Stomach (tissue), 9 donors: Measurements from ENCODE around the gene DEGS1. TPM values are rescaled to one million over a fixed set of nuclear protein-coding genes. Genes with fewer than 3 reads are reported as not detected.
A peak's percentile ranks its signal among the peaks of the same experiment; 100 is the strongest.

Experiments
- DNase-seq, 2 donors: peaks; one replicate each; pipeline versions ENCODE4 v3.0.0 to v3.0.0-alpha.2; 2013 to 2019
- H3K27ac ChIP-seq, 5 donors: fragments of 200-600 bp in 4 of 5; sonication (generic) in 4 of 5; one replicate each; pipeline ENCODE4 v1.5.1; 2013 to 2019; ENCODE audit warnings: mild to moderate bottlenecking in 1 of 5, moderate library complexity in 1 of 5
- H3K27me3 ChIP-seq, 3 donors: fragments of 200-600 bp; sonication (generic); one replicate each; pipeline ENCODE4 v1.5.1; 2017 to 2019; ENCODE audit warnings: mixed run types in 1 of 3
- H3K36me3 ChIP-seq, 4 donors: fragments of 200-600 bp; sonication (generic); 1 replicate in 3 of 4; 2 replicates in 1 of 4; pipeline ENCODE4 v1.5.1; 2016 to 2019
- H3K4me1 ChIP-seq, 4 donors: fragments of 200-600 bp; sonication (generic); one replicate each; pipeline ENCODE4 v1.5.1; 2016 to 2019
- H3K4me3 ChIP-seq, 4 donors: fragments of 200-600 bp; sonication (generic) in 3 of 4; one replicate each; pipeline ENCODE4 v1.5.1; 2016 to 2019; ENCODE audit warnings: mild to moderate bottlenecking in 1 of 4
- H3K9me3 ChIP-seq, 4 donors: fragments of 200-600 bp; sonication (generic); one replicate each; pipeline ENCODE4 v1.5.1; 2016 to 2019
- EP300 ChIP-seq: sonication (generic); formaldehyde crosslinking; IDR thresholded peaks from one replicate; pipeline ENCODE4 v1.6.1; 2017; ENCODE audit warnings: antibody characterized with exemption
- POLR2A ChIP-seq, 4 donors: fragments of 450-650 bp; IDR thresholded peaks; one replicate each; pipeline ENCODE4 v1.6.1; 2016; ENCODE audit warnings: antibody characterized with exemption in 4 of 4, control low read depth in 2 of 4, mild to moderate bottlenecking in 1 of 4, moderate library complexity in 1 of 4
- POLR2AphosphoS5 ChIP-seq, 3 donors: sonication (generic); formaldehyde crosslinking; IDR thresholded peaks; one replicate each; pipeline ENCODE4 v1.6.1; 2016; ENCODE audit warnings: antibody characterized with exemption in 3 of 3
- WGBS, 5 donors: extraction: QIAGEN DNeasy Blood & Tissue Kit in 3 of 5; methylation state at CpG; one replicate each; pipeline versions ENCODE4 v1.1.5 to v1.1.7; 2013 to 2018; 5-methylcytosine and 5-hydroxymethylcytosine counted together
- intact Hi-C: fragments of 100-400 bp; cut with DNase I; formaldehyde crosslinking; loops from one replicate; pipeline ENCODE4 v1.15.1; 2023; ENCODE audit warnings: low total_unique reads
- polyA plus RNA-seq, 3 donors: library from polyadenylated mRNA; stranded (reverse); fragments of 200-250 nt; gene quantifications; one replicate each; pipeline ENCODE4 v1.2.3, GENCODE V29; 2013
- total RNA-seq, 5 donors: library from RNA; depleted of rRNA; stranded (reverse); fragments of >200 nt; gene quantifications; one replicate each; pipeline versions ENCODE4 v1.1.0 to v1.2.3, GENCODE V29; 2014 to 2016
- TF ChIP-seq, protein P1 (sequence below), 7 experiments: fragments of 450-650 bp in 4 of 7; fragments of 200-600 bp in 3 of 7; sonication (generic) in 3 of 7; IDR thresholded peaks; one replicate each; pipeline ENCODE4 v1.5.1; 2016 to 2019; ENCODE audit warnings: antibody characterized with exemption in 7 of 7, control low read depth in 2 of 7, mild to moderate bottlenecking in 1 of 7
- donor health status: healthy with polysubstance abuse.
- donor health status: Bipolar disorder and iron deficiency.
- donor health status: healthy.

Gene DEGS1
- total and polyA plus RNA-seq, 8 donors, result 6.4 to 109 (median 41.0) TPM

DNA sequence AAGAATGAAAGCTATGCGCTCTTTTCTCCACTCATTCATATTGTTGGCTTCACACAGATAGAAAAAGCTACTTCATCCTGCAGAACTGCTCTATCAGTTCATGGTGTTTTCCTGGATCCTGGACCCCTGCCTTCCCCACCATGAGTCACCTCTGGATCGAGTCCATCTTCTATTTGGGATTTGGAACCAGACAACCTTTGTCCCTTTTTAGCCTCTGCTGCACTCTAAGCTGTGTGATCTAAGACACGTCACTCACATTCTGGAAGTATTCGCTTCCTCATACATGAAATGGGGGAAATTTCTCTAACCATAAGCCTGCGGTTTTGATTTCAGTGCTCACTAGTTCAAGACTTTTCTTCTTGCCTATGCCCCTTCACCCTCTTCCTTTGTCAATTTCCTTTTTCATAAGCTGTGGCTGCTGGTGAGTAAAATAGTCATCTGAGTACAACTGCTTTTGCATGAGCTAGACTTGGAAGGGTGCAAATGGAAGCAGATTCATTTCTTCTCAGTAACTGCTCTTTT is 14.1 kb upstream of the DEGS1 start:
- Histone ChIP-seq H3K4me1 (peaks cover 0 to 31% (median 10%) of the 10 kb centered on the region in 4 donors), H3K27me3 (no peaks in the 10 kb centered on the region), H3K4me3 (no peak overlapping the region), H3K9me3 (no peaks in the 10 kb centered on the region), H3K27ac (peak overlapping the region in 3 of 5 donors; percentile 4 to 73 (median 66)), H3K36me3 (no peaks in the 10 kb centered on the region)
- TF ChIP-seq, protein P1, sequence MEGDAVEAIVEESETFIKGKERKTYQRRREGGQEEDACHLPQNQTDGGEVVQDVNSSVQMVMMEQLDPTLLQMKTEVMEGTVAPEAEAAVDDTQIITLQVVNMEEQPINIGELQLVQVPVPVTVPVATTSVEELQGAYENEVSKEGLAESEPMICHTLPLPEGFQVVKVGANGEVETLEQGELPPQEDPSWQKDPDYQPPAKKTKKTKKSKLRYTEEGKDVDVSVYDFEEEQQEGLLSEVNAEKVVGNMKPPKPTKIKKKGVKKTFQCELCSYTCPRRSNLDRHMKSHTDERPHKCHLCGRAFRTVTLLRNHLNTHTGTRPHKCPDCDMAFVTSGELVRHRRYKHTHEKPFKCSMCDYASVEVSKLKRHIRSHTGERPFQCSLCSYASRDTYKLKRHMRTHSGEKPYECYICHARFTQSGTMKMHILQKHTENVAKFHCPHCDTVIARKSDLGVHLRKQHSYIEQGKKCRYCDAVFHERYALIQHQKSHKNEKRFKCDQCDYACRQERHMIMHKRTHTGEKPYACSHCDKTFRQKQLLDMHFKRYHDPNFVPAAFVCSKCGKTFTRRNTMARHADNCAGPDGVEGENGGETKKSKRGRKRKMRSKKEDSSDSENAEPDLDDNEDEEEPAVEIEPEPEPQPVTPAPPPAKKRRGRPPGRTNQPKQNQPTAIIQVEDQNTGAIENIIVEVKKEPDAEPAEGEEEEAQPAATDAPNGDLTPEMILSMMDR (IDR thresholded peaks at IDR 0.05), result no peak
- TF ChIP-seq POLR2AphosphoS5 (IDR thresholded peaks at IDR 0.05), result peak in 1 of 3 donors; percentile 59
- peak in 1 of 2 donors; percentile 52 for DNase-seq
- intact Hi-C loops, result no loop called here
- 23 to 35% (median 34%) methylated on average over 5 of the region's 5 CpGs for WGBS, 5 donors

DNA sequence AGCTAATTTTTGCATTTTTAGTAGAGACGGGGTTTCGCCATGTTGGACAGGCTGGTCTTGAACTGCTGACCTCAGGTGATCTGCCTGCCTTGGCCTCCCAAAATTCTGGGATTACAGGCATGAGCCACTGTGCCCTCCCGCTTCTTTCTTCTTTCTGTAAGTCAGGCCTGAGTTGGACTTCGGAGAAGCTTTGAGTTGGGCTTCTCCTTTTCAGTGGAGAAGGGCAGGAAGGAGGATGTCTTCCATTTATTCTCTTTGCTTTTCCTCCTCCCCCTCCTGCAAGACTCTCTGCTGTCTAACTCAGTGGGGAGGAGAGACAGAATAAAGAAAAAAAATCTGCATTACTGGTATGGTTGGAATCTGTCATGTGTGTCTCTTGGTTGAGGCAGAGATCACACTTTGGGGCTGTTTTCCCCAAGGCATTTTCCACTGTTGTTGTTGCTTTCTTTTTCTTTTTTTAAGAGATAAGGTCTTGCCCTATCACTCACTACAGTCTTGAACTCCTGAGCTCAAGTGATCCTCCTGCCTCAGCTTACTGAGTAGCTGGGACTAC is 13.2 kb upstream of the DEGS1 start:
- Histone ChIP-seq H3K36me3 (no peaks in the 10 kb centered on the region), H3K27me3 (no peaks in the 10 kb centered on the region), H3K27ac (peak overlapping the region in 2 of 5 donors; percentile 66 to 73), H3K4me3 (no peak overlapping the region), H3K9me3 (no peaks in the 10 kb centered on the region), H3K4me1 (peaks cover 0 to 25% (median 6%) of the 10 kb centered on the region in 4 donors)
- intact Hi-C loops, result no loop called here
- WGBS, 5 donors, result 87 to 98% (median 89%) methylated on average over 4 of the region's 4 CpGs
- TF ChIP-seq, protein P1 (IDR thresholded peaks at IDR 0.05), result no peak
- TF ChIP-seq POLR2AphosphoS5 (IDR thresholded peaks at IDR 0.05) (no peak), POLR2A (IDR thresholded peaks at IDR 0.05) (no peak), EP300 (no peak)
- no peak for DNase-seq

DNA sequence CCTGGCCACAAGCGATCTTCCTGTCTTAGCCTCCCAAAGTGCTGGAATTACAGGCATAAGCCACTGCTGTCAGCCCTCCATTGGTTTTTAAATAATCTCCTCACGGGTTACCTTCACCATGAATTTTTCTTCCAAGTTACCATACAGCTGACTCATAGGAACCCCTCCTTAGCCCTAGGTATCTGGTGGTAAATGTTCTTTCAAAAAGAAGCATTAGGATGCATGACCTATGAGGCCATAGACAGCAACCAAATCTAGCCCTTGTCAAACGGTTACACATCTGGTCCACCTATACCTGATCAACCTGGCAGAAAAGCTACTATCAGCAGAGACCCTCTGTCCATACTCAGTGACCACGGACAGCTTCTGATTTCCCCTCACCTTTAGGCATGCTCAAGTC is 12.7 kb upstream of the DEGS1 start:
- Histone ChIP-seq H3K36me3 (no peaks in the 10 kb centered on the region), H3K4me3 (no peak overlapping the region), H3K4me1 (peaks cover 0 to 26% (median 6%) of the 10 kb centered on the region in 4 donors), H3K27ac (no peak overlapping the region), H3K9me3 (no peaks in the 10 kb centered on the region), H3K27me3 (no peaks in the 10 kb centered on the region)
- TF ChIP-seq POLR2AphosphoS5 (IDR thresholded peaks at IDR 0.05), result no peak
- no peak for TF ChIP-seq EP300
- TF ChIP-seq, protein P1 (IDR thresholded peaks at IDR 0.05), result no peak
- TF ChIP-seq POLR2A (IDR thresholded peaks at IDR 0.05), result no peak
- intact Hi-C loops, result no loop called here
- WGBS, 5 donors, result 84 to 92% (median 85%) methylated on average over 4 of the region's 4 CpGs
- DNase-seq, result no peak

GRCh38 chr1:224170748-224171478 is 12.1 kb upstream of the DEGS1 start:
- peaks cover 0 to 32% (median 8%) of the 10 kb centered on the region in 4 donors for H3K4me1 ChIP-seq
- H3K9me3 ChIP-seq, result no peaks in the 10 kb centered on the region
- intact Hi-C loops, result no loop called here
- H3K27ac ChIP-seq, result no peak overlapping the region
- no peaks in the 10 kb centered on the region for H3K36me3 ChIP-seq
- no peak overlapping the region for H3K4me3 ChIP-seq
- 63 to 81% (median 67%) methylated on average over 8 to 9 of the region's 9 CpGs for WGBS, 5 donors
- DNase-seq, result peak; percentile 40 to 62
- TF ChIP-seq EP300, result no peak
- TF ChIP-seq, protein P1 (IDR thresholded peaks at IDR 0.05), result peak in 4 of 7 experiments; percentile 38 to 54 (median 44)
- H3K27me3 ChIP-seq, result no peaks in the 10 kb centered on the region
